ELR (cell line): ENCODE results near the gene SCT.
"Not testable (repeated sequence)": the region's sequence is repeated elsewhere in the genome, so short reads cannot be mapped to it uniquely, and the experiment has no call there.

ENCODE experiments used
- DNase-seq: peaks from one replicate; pipeline ENCODE4 v3.0.0-alpha.2; 2015; ENCODE audit warnings: low read depth

SCT gene

GRCh38 chr11:626475-627307 lies at the start of gene SCT:
TSS of gene SCT (minus strand) at chr11:627181. CDS start at chr11:627143, 38 bp downstream.
- DNase-seq = no peak

DNA sequence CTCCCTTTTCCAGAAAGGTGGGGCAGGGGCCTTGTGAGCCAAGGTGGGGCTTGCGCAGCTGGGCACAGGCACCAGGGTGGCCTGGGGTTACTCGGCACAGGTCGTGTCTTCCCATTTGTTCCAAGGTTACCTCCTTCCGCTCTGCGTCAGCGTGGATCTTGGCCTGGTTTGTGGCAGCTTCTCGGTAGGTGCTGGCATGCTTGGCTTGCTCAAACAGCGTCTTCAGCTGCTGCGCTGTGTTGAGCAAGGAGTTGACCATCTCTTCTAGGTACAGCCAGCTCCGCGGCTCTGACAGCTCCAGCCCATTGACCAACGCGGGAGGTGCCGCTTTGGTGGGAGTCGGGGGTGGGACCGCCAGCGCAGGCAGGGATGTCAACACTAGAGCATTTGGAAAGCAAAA lies 47.4 kb upstream of the SCT start:
- no peak for DNase-seq

- no peak for DNase-seq
Observed at GRCh38 chr11:673866-674265, 46.9 kb upstream of the SCT start.

DNA sequence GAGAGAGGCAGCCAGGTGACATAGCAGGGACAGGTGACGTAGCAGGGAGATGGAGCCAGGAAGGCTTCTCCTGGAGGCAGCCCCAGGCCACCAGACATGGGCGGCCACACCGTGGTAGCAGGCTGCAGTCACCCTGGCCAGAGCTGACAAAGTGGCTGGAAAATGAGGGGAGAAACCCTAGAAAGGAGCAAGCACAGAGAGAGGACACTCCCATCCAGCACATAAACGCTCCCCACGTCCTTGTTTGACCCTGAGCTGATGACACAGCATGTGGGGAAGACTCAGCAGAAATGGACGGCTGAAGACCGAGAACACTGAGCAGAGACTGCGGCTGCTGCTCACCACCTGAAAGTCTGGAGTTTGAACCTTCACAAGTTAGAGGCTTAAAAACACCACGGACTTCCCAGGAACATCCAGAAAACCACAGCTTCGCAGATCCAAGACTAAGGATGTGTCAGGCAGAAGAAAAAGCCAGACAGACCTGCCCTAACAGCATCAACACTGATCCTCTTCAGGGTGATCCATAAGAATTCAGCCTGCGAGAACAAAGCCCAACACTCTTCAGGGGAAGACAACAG lies 38.8 kb upstream of the SCT start:
- DNase-seq = no peak

- DNase-seq = no peak
Observed at GRCh38 chr11:665062-665703, 38.2 kb upstream of the SCT start.

- peak; percentile 72 for DNase-seq
Observed at GRCh38 chr11:662689-663274, 35.8 kb upstream of the SCT start.

GRCh38 chr11:660681-661444 lies 33.9 kb upstream of the SCT start:
- DNase-seq = no peak

DNA sequence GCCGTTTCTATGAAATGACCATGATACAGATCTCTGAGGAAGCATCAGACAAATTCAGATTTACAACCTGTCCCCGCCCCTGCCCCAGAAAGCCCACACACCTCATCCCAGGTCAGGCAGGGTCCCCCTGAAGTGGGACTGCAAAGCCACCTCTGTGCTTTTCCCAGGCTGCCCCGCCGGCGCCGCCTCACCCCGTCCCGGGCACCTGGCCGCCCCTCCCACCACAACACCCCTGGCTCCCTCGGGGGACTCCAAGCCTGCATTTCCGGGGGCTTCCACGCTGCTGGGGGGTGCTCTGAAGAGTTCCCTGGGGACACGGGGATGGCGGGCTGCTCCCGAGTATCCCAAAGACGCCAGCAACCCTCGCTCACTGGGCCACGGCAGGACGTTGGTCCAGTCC lies 33.3 kb upstream of the SCT start:
- DNase-seq = no peak

- no peak for DNase-seq
Observed at GRCh38 chr11:659532-660085, 32.6 kb upstream of the SCT start.

DNA sequence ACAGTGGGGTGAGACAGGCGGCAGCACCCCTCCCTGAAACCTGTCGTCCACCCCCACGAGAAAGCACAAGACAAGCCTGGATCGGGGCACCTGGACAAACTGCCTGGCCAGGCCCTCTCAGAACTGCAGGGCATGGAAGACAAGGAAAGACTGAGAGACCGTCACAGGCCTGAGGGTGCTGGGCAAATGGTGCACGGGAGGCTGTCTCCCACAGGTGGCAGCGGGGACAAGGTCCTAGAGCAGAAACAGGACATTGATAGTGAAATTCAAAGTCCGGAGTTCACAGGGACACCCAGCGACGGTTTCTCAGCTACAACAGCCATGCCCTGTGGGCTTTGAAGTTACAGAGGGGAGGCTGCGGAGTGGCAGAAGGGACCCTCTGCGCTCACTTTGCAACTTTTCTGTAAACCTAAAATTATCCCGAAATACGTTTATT lies 30.7 kb upstream of the SCT start:
- DNase-seq = no peak

DNA sequence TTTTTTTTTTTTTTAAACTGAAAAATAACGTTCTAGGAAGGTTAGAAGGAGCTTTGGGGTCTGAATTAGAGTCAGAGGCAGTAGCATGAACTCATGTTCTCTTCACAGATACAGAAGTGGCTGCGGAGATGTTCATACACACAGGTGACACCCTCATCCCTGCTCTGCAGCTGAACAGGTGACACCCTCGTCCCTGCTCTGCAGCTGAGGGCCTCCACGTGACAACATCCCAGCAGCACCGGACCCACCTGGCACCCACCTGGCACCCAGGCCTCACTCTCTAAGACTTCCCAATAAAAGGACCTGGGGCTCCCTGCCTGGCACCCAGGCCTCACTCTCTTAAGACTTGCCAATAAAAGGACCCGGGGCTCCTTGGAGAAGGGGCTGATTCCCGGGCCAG lies 29.9 kb upstream of the SCT start:
- DNase-seq = no peak

DNA sequence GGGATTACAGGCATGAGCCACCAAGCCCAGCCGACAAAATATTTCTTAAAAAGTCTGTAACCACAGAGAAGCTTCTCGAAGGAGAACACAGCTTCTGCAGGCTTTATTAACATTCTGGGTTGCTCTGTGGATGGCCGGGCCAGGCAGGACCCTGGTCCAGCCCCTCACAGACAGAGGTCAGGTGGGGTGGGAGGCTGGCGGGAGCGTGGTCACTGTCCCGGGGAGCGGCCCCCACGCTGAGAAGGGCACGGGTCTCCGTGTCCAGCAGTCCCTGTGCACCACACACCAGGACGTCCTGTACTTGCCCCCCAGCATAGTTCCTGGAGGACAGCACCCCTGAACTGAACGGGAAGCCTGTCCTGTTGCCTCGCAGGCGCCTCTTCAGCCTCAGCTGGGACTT lies 29.4 kb upstream of the SCT start:
- DNase-seq = no peak

GRCh38 chr11:655036-655726 lies 28.2 kb upstream of the SCT start:
- no peak for DNase-seq

GRCh38 chr11:654444-654843 lies 27.5 kb upstream of the SCT start:
- not testable (repeated sequence) for DNase-seq

DNA sequence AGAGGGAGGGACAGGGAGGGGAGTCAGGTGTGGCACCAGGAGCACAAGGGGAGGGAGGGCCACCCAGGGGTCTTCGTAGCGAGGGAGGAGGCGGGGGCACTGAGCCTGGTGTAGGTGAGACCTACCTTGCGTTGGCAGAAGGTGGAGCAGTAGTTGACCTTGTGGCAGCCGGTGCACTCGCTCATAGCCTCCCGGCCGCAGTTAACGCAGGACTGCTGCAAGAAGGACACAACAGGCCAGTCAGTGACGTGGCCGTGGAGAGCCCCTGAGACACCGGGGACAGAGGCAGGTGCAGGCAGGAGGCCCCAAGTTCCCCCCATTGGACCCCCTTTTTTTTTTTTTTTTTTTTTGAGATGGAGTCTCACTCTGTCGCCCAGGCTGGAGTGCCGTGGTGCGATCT lies 26.9 kb upstream of the SCT start:
- DNase-seq = no peak

DNA sequence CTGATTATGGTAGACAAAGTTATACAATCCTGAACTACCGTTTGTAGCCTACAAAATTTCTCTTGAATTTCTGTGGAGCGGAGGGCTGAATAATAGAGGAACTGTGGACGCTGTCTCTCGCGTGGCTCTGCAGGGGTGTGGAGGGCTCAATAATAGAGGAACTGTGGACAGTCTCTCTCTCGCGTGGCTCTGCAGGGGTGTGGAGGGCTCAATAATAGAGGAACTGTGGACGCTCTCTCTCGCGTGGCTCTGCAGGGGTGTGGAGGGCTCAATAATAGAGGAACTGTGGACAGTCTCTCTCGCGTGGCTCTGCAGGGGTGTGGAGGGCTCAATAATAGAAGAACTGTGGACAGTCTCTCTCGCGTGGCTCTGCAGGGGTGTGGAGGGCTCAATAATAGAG lies 26.2 kb upstream of the SCT start:
- not testable (repeated sequence) for DNase-seq

DNA sequence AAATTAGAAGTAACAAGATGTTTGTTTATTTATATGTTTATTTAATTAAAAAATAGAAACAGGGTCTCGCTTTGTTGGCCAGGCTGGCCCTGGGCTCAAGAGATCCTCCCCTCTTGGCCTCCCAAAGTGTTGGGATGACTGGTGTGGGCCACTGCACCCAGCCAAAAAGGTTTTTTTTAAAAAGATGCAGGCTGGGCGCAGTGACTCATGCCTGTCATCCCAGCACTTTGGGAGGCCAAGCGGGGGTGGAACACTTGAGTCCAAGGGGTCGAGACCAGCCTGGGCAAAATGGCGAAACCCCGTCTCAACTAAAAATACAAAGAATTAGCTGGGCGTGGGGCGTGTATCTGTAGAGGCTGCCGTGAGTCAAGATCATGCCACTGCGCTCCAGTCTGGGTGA lies 23.5 kb upstream of the SCT start:
- peak; percentile 28 for DNase-seq

GRCh38 chr11:647672-648158 lies 20.7 kb upstream of the SCT start:
- DNase-seq = not testable (repeated sequence)

- DNase-seq = no peak
Observed at GRCh38 chr11:646214-646613, 19.2 kb upstream of the SCT start.

DNA sequence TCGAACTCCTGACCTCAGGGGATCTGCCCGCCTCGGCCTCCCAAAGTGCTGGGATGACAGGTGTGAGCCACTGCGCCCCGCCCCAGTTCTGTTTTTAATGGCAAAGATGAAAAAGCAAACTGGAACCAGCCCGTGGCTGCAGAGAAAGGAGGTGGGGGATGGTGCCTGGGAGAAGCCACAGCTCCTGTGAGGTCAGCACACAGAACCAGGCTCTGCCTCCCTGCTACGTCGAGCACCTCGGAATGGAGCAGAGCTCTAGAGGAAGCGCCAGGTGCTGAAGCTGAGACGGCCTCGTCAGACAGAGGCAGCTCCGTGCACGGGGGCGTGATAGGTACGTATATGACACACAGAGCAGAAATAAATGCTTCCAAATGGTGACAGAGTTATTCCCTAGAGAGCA lies 18.6 kb upstream of the SCT start:
- no peak for DNase-seq
